ENCODE results near the gene PRKG1. TPM values are rescaled to one million over a fixed set of nuclear protein-coding genes. Genes with fewer than 3 reads are reported as not detected.

PRKG1 gene
- total RNA-seq, 1 experiment from 2014 or later, result 0.09 TPM

- ChIA-PET POLR2A (no interaction called here), CTCF (no interaction called here)
- H3K27ac Mint-ChIP-seq (ENCODE audit: unreplicated experiment), result no peak overlapping the region
- H3K4me3 Mint-ChIP-seq (ENCODE audit: unreplicated experiment), result no peak overlapping the region
- H3K4me1 ChIP-seq, result no peaks in the 10 kb centered on the region
- no peak for DNase-seq
- no peaks in the 10 kb centered on the region for H3K36me3 ChIP-seq (ENCODE audit: control insufficient read depth, insufficient read depth, low read length)
- no TSS peak for BruUV-seq (replicated peaks)
- TF ChIP-seq CTCF (IDR thresholded peaks at IDR 0.05; ENCODE audit: insufficient read depth in 1 of 2, low read depth in 1 of 2, low read length in 1 of 2, severe bottlenecking in 1 of 2, unreplicated experiment in 1 of 2), result no peak
- H3K27me3 ChIP-seq (replicated peaks; ENCODE audit: control insufficient read depth, insufficient read depth, low read length), result no peaks in the 10 kb centered on the region
- intact Hi-C loops (cut with micrococcal nuclease; ENCODE audit: unreplicated experiment), result no loop called here
- H3K27me3 Mint-ChIP-seq (ENCODE audit: insufficient read depth, unreplicated experiment), result no peaks in the 10 kb centered on the region
- H3K9me3 ChIP-seq, result no peaks in the 10 kb centered on the region
- no peaks in the 10 kb centered on the region for H3K9me3 Mint-ChIP-seq (ENCODE audit: unreplicated experiment)
- no peaks in the 10 kb centered on the region for H3K4me1 Mint-ChIP-seq (ENCODE audit: low read depth, unreplicated experiment)
- H3K36me3 Mint-ChIP-seq (ENCODE audit: insufficient read depth, unreplicated experiment), result no peaks in the 10 kb centered on the region
- H3K4me3 ChIP-seq (ENCODE audit: low read depth, low read length), result no peak overlapping the region
These were observed 268.1 kb downstream of the PRKG1 start for GRCh38 chr10:51342381-51342780.

GRCh38 chr10:51343391-51343790 lies 269.1 kb downstream of the PRKG1 start:
- H3K4me1 Mint-ChIP-seq (ENCODE audit: low read depth, unreplicated experiment), result no peaks in the 10 kb centered on the region
- no TSS peak for BruUV-seq (replicated peaks)
- TF ChIP-seq CTCF (IDR thresholded peaks at IDR 0.05; ENCODE audit: insufficient read depth in 1 of 2, low read depth in 1 of 2, low read length in 1 of 2, severe bottlenecking in 1 of 2, unreplicated experiment in 1 of 2), result no peak

GRCh38 chr10:51344371-51344770 lies 270.1 kb downstream of the PRKG1 start:
- POLR2A ChIA-PET, result no interaction called here
- Mint-ChIP-seq H3K4me1 (ENCODE audit: low read depth, unreplicated experiment) (no peaks in the 10 kb centered on the region), H3K27ac (ENCODE audit: unreplicated experiment) (no peak overlapping the region), H3K27me3 (ENCODE audit: insufficient read depth, unreplicated experiment) (no peaks in the 10 kb centered on the region), H3K9me3 (ENCODE audit: unreplicated experiment) (no peaks in the 10 kb centered on the region), H3K4me3 (ENCODE audit: unreplicated experiment) (no peak overlapping the region), H3K36me3 (ENCODE audit: insufficient read depth, unreplicated experiment) (no peaks in the 10 kb centered on the region)
- H3K9me3 ChIP-seq, result no peaks in the 10 kb centered on the region
- intact Hi-C loops (cut with micrococcal nuclease; ENCODE audit: unreplicated experiment), result no loop called here
- H3K27me3 ChIP-seq (replicated peaks; ENCODE audit: control insufficient read depth, insufficient read depth, low read length), result no peaks in the 10 kb centered on the region
- BruUV-seq (replicated peaks), result no TSS peak
- DNase-seq, result no peak
- no peaks in the 10 kb centered on the region for H3K36me3 ChIP-seq (ENCODE audit: control insufficient read depth, insufficient read depth, low read length)
- no peaks in the 10 kb centered on the region for H3K4me1 ChIP-seq
- CTCF ChIA-PET, result no interaction called here
- no peak overlapping the region for H3K4me3 ChIP-seq (ENCODE audit: low read depth, low read length)
- no peak for TF ChIP-seq CTCF (IDR thresholded peaks at IDR 0.05; ENCODE audit: insufficient read depth in 1 of 2, low read depth in 1 of 2, low read length in 1 of 2, severe bottlenecking in 1 of 2, unreplicated experiment in 1 of 2)

More at GRCh38 chr10:51343391-51343790, 269.1 kb downstream of the PRKG1 start:
- CTCF ChIA-PET, result no interaction called here
- Histone ChIP-seq H3K36me3 (ENCODE audit: control insufficient read depth, insufficient read depth, low read length) (no peaks in the 10 kb centered on the region), H3K4me3 (ENCODE audit: low read depth, low read length) (no peak overlapping the region), H3K4me1 (no peaks in the 10 kb centered on the region), H3K27me3 (replicated peaks; ENCODE audit: control insufficient read depth, insufficient read depth, low read length) (no peaks in the 10 kb centered on the region), H3K9me3 (no peaks in the 10 kb centered on the region)
- no peaks in the 10 kb centered on the region for H3K36me3 Mint-ChIP-seq (ENCODE audit: insufficient read depth, unreplicated experiment)
- POLR2A ChIA-PET, result no interaction called here
- H3K9me3 Mint-ChIP-seq (ENCODE audit: unreplicated experiment), result no peaks in the 10 kb centered on the region
- intact Hi-C loops (cut with micrococcal nuclease; ENCODE audit: unreplicated experiment), result no loop called here
- H3K27ac Mint-ChIP-seq (ENCODE audit: unreplicated experiment), result no peak overlapping the region
- no peaks in the 10 kb centered on the region for H3K27me3 Mint-ChIP-seq (ENCODE audit: insufficient read depth, unreplicated experiment)
- no peak for DNase-seq
- no peak overlapping the region for H3K4me3 Mint-ChIP-seq (ENCODE audit: unreplicated experiment)

All from Caco-2 (cell line).